Peyer's patch (tissue), 4 donors: Measurements from ENCODE around the gene BLID.

Source experiments
- CTCF ChIP-seq, 6 experiments: fragments of 450-650 bp in 4 of 6; fragments of 200-600 bp in 2 of 6; sonication (generic) in 1 of 6; IDR thresholded peaks; one replicate each; pipeline ENCODE4 v1.5.1; 2017 to 2019; ENCODE audit warnings: antibody characterized with exemption in 6 of 6, mild to moderate bottlenecking in 3 of 6, moderate library complexity in 1 of 6
- POLR2A ChIP-seq, 2 donors: fragments of 450-650 bp; IDR thresholded peaks; one replicate each; pipeline ENCODE4 v1.5.1; 2017; ENCODE audit warnings: antibody characterized with exemption in 2 of 2, mild to moderate bottlenecking in 2 of 2, moderate library complexity in 2 of 2

- TF ChIP-seq CTCF (IDR thresholded peaks at IDR 0.05) (peak in 1 of 6 experiments; percentile 15), POLR2A (IDR thresholded peaks at IDR 0.05) (no peak)
Observed at GRCh38 chr11:122101625-122102291, 14.3 kb downstream of the BLID start.
